ENCODE results near the gene DDX5.
A peak's percentile ranks its signal among the peaks of the same experiment; 100 is the strongest.
"Not testable (repeated sequence)": the region's sequence is repeated elsewhere in the genome, so short reads cannot be mapped to it uniquely, and the experiment has no call there.

Gene DDX5

DNA sequence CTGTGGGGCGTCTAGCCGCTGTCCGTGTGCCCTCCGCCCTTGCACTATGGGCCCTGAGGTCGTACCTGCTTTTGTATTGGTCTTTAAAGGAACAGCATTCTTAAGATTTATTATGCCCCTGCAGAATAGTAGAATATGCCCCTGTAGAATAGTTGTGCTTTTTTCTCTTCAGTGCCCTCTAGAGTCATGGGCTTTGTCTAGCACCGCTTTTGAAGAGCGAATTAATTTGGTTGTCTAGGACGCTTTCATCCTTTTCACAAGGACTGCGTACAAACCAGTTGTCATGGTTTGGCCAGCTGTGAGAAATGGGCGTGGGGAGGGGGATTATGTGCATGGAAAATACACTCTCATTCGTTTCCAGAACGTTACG lies 1.3 kb upstream of the DDX5 start:
- DNase-seq (ENCODE audit: low read depth) = no peak

- peak; percentile 94 for DNase-seq (ENCODE audit: low read depth)
Observed at GRCh38 chr17:64506576-64507412, 705 bp upstream of the DDX5 start, which contains the start of gene CEP95. Gene CEP95 (plus strand): TSS chr17:64506977. CDS start chr17:64507098, 121 bp downstream.

DNA sequence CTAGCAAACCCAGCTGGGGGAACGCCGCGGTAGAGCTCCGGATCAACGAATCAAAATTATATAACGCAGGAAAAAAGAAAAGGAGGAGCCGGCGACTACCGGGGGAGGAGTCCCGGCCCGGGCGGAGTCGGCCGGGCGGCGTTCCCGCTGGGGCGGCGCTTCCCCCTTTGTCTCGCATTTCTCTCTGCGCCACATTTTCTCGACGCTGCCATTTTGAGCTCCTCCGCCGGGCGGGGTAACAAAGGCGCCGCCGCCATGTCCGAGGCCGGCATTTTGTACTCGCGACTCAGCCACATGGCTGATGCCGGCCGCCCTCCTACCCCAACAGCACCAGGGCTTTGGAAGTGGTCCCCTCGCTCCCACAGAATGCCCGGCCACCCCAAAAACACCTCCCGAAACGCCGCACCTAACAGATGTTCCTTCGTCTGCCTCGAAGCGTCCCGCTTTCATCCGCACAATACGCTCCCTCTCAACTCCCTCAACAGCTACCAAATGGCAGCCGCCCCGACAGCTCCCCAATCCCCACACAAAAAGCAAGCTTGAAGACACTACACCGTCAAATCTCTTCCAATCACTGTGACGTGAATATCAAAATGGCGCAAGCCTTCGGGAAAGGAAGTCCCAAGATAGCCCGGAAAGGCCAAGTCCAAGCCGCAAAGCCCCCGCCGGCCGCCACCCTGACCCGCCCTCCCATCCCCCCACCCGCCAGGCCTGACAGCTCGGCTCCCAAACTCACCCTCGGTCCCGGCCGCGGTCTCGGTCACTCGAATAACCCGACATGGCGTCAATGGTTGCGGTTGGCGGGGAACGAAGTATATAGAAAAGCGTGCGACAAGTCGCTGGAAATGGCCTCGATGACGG lies 519 bp downstream of the DDX5 start:
- DNase-seq (ENCODE audit: low read depth) = peak; percentile 65

DNA sequence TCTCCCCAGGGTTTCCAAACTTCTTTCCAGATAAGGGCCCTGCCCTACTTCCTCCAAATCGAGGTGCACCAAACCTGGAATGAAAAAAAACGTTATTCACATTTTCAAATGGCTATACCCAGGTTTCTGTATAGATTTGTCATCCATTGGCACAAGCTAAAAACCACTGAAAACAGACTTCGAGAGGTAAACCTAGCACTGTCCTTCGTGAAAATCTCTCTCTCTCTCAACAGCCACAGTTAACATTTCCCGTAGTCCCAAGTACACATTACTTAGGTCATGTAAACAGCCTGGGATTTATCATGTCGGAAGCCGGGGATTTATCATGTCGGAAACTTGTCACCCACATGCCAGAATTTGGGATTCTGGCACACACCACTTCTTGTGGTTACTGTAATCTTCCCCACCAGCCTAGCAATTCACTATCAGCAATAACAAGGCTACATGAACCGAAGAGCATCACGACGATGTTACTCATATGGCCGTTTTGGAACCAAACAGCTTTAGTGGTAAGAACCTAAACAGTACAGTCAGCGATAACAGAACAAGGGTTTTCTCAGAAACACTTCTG lies 1.2 kb downstream of the DDX5 start:
- no peak for DNase-seq (ENCODE audit: low read depth)

DNA sequence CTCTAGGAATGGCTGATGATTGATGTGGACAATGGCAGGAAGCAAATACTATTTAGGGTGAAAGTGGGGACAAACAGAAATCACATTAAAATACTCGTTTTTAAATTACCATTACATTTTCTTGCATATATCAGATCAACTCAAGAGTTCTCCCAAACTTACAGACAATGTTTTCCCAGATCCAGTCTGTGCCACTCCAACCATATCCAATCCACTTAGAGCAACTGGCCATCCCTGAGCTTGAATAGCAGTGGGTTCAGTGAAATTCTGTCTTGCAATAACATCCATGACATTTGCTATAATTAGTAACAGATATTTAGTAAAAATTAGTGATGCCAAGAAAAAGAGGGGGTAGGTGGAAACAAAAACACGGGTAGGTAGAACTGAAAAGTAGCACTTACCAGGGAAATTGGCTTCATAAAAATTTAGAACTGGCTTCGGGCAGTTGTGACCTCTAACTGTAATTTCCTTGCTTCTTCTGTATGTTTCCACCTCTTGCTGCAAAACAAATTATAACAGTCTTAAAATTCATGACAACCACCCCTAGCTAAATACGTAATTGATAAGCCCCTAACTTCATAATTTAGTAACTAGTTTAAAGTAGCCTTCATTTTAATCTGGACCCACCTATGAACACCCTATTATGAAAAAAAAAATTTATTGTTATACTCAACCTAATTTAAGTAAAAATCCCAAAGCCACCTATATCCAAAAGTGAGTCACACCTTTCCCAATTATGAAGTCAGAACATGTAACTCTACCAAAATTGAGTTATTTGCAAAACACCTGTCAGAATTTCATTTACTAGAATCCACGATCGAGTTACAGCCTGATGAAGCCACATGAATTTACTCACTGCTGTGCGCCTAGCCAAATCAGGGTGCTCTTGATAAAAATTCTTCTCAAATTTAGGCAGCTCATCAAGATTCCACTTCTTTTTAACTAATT lies 2.0 kb downstream of the DDX5 start:
- no peak for DNase-seq (ENCODE audit: low read depth)

- no peak for DNase-seq (ENCODE audit: low read depth)
Observed at GRCh38 chr17:64503341-64503740, 2.7 kb downstream of the DDX5 start.

GRCh38 chr17:64502809-64503208 lies 3.3 kb downstream of the DDX5 start:
- DNase-seq (ENCODE audit: low read depth) = no peak

DNA sequence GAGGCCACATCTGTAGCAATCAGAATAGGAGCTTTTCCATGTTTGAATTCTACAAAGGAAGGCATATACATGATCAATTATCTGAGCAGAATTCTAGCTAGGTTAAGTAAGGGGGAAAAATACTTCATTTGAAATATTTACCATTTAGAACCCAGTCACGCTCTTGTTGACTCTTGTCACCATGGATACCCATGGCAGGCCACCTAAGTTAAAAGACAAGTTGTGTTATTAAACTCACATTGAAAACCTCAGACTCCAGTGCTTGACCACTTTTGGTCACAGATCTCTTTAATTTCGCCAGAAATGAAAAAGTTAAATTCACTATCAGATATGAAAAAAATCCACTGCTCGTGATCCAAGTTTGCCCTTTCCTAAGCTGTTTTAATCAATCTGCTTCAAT lies 4.1 kb downstream of the DDX5 start:
- no peak for DNase-seq (ENCODE audit: low read depth)

DNA sequence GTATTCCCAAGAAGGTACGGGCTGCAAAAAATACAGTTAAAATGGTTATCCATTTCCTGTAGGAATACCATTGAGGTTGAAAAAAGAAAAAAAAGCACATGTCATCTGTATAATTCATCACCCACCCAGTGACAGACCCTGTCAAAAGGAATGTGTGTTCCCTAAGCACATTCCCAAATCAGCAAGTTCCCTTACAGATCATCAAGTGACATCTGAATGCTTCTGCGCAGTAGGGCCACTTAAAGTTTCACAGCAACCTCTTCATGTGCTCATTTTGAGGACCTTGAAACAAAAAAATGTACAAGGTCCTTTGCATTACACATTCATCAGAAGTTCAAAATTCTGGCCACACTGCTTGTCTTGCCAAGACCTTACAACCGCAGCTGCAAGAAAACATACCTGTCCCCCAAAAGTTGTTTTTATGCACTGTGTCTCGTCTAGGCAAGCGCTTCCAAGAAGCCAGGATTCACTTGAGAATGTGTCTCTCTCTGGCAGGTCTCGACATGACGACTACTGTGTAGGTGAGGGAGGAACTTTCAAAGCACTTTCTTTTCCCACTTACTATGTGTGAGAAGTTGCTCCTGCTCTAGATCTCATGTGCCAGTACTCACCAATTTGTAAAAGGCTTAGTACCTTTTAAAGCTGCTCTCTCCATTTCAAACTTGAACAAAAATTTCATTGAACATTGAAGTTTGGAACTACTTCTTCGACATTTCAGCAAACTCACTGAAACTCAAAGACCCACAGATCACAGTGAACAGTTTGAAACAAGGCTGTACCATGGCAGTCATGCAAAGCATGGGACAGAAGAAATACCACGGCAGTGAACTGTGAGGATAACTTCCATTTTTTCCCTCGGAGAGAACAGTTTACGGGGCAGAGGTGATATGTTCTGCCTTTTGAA lies 5.0 kb downstream of the DDX5 start:
- no peak for DNase-seq (ENCODE audit: low read depth)

DNA sequence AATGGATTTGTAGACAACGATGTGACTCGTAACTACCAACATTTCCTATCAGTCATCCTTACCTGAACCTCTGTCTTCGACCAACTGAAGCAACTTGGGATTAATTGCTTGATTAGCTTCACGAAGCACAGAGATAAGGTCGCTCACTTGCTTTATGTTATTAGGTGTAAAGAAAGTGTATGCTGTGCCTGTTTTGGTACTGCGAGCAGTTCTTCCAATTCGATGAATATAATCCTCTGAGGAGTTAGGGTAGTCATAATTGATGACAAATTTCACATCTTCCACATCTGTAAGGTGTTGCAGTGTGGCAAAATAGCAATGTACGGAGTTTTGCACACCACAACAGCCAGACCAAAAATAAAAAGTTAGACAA lies 5.6 kb downstream of the DDX5 start:
- DNase-seq (ENCODE audit: low read depth) = no peak

- DNase-seq (ENCODE audit: low read depth) = no peak
Observed at GRCh38 chr17:64499805-64500486, 6.1 kb downstream of the DDX5 start.

GRCh38 chr17:64498308-64499203 lies 7.5 kb downstream of the DDX5 start:
- DNase-seq (ENCODE audit: low read depth) = no peak

DNA sequence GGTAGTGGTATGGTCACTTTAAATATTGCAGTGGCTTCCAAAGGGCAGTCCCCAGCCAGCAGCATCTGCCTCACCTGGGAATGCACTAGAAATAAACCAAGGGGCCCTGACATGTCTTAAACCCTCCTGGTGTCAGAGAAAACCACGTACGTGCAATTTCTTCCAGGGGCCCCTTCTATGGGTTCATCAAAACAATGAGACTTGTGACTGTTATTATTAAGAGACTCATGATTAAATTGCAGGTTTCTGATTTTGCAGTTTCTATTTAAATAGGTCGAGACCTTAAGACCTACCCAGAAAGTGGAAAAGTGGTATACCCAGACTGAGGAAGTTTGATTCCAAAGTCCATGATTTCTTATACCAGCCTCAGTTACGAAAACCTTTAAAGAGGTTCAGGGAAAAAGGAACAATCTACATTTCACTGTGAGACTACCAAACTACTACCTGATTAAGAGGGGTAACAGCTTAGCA lies 8.5 kb downstream of the DDX5 start:
- no peak for DNase-seq (ENCODE audit: low read depth)

DNA sequence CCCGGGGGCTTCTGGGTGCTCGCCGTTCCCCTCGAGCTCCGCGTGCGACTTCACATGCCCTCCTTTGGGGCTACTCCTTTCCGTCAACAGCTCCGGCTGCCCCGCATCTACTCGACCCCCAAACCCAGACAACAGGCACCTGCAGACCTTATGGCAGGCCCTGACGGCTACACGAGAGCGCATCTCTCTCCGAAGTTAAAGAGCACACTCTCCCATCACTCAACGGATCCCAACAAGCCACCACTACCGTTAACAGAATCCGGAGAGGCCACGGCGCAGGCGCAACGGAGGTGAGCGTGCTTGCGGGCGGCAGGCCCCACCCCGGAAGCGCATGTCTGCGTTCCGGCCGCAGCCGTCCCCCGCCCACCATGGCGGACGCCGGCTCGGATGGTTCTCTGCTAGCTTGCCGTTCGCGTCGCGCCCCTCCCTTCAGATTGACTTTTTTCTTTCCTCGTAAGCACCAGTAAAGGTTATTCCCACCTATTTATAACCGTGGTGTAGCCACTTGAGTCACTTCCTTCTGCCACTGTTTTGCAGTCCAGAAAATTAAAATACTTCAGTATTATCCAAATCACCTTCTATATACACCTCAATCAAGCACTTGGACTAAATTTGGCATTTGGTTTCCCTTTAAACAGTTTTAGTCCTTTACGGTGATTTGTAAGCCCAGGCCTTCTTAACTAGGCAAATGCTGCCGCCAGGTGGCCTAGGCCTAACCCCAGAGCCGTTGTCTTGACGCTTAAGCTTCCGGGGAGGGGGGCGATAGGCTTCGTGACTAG lies 9.1 kb downstream of the DDX5 start, which contains the start of gene POLG2:
Gene POLG2, minus strand, starts transcription at position 269 of the 779 bp plus-strand sequence. Its CDS starts 86 bp downstream, at position 183.
- DNase-seq (ENCODE audit: low read depth) = peak; percentile 95

GRCh38 chr17:64496348-64496785 lies 9.7 kb downstream of the DDX5 start:
- DNase-seq (ENCODE audit: low read depth) = no peak

DNA sequence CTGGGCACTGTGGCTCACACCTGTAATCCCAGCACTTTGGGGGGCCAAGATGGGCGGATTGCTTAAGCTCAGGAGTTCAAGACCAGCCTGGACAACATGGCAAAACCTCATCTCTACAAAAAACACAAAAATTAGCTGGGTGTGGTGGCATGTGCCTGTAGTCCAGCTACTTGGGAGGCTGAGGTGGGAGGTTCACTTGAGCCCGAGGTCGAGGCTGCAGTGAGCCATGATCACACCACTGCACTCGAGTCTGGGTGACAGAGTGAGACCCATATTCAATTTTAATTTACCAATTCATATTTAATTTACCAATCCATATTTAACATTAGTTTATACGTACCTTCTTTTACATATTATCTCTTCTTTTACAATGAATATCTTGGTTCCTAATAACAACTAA lies 10.8 kb downstream of the DDX5 start:
- not testable (repeated sequence) for DNase-seq (ENCODE audit: low read depth)

GRCh38 chr17:64494121-64494520 lies 12.0 kb downstream of the DDX5 start:
- DNase-seq (ENCODE audit: low read depth) = no peak

Measured in stimulated activated CD8-positive, alpha-beta memory T cell treated with anti-CD3 and anti-CD28 coated beads, Interleukin-12 subunit alpha, Interleukin-12 subunit beta, amount 100 ng/mL, for 1 hour (primary cell).